ENCODE measurements around the gene LDLR.

Gene LDLR

DNA sequence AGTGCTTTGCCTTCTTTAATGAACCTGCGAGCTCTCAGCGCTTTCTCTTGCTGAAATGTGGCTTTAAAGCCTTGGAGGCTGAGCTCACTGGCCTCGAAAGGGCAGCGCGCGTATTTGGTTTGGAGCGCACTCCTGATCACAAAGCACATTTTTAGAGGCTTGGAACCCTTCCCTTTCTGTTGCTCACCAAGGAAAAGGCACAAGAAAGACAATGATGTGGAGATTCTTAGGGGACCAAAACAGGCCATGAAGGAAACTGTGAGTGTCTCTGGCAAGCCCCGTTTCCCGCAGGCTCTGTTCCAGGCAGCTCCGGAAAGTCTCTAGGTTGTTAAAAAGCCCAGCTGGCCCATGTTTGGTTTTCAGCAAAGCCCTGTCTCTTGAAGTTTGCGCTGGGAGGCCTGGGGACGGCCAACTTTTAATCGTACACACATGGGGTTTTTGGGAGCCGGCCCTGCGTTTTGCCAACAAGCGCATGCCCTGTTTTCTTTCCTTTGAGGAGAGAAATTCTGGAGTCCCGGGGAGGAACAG, 75.7 kb downstream of the LDLR start:
- H3K27ac ChIP-seq (ENCODE audit: low read depth, low read length): no peak overlapping the region

DNA sequence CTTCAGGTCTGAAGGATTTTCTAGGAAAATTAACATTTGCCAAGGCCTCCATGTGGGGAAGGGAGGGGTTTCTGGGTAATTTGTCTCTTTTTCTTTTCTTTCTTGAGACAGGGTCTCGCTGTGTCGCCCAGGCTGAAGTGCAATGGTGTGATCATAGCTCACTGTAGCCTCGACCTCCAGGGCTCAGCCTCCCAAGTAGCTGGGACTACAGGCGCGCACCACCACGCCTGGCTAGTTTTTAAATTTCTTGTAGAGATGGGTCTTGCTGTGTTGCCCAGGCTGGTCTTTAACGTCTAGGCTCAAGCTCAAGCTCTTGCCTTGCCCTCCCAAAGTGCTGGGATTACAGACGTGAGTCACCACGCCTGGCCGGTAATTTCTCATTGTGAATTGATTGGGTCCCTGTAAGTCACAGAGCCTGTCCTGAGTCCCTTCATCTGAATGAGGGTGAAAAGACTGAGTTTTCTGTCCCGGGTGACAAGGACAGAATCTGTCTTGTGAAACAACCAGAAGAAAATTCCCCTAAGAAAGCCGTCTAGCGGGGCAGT, 76.3 kb downstream of the LDLR start:
- no peaks in the 10 kb centered on the region for H3K9me3 ChIP-seq (ENCODE audit: control insufficient read depth, insufficient read depth, low read depth, low read length)
- no peak overlapping the region for H3K27ac ChIP-seq (ENCODE audit: low read depth, low read length)
- H3K4me3 ChIP-seq (ENCODE audit: low read depth, low read length): no peak overlapping the region
- H3K27me3 ChIP-seq (ENCODE audit: control insufficient read depth, insufficient read depth, low read length): no peaks in the 10 kb centered on the region
- H3K9ac ChIP-seq (ENCODE audit: low read length): no peak overlapping the region
- H3K36me3 ChIP-seq (ENCODE audit: control insufficient read depth, insufficient read depth, low read length): peaks cover 42% of the 10 kb centered on the region
- no peaks in the 10 kb centered on the region for H3K4me1 ChIP-seq (ENCODE audit: control insufficient read depth, insufficient read depth, low read length)

More for the DNA sequence above, 75.7 kb downstream of the LDLR start:
- Histone ChIP-seq H3K36me3 (ENCODE audit: control insufficient read depth, insufficient read depth, low read length) (peaks cover 36% of the 10 kb centered on the region), H3K9me3 (ENCODE audit: control insufficient read depth, insufficient read depth, low read depth, low read length) (no peaks in the 10 kb centered on the region), H3K4me3 (ENCODE audit: low read depth, low read length) (no peak overlapping the region), H3K4me1 (ENCODE audit: control insufficient read depth, insufficient read depth, low read length) (no peaks in the 10 kb centered on the region), H3K9ac (ENCODE audit: low read length) (no peak overlapping the region), H3K27me3 (ENCODE audit: control insufficient read depth, insufficient read depth, low read length) (no peaks in the 10 kb centered on the region)

- Histone ChIP-seq H3K9ac (ENCODE audit: low read length) (no peak overlapping the region), H3K36me3 (ENCODE audit: control insufficient read depth, insufficient read depth, low read length) (peaks cover 42% of the 10 kb centered on the region)
Measured at GRCh38 chr19:11166281-11167142, 77.2 kb downstream of the LDLR start.

GRCh38 chr19:11168568-11168967, 79.3 kb downstream of the LDLR start:
- peaks cover 56% of the 10 kb centered on the region for H3K36me3 ChIP-seq (ENCODE audit: control insufficient read depth, insufficient read depth, low read length)

More at GRCh38 chr19:11166281-11167142, 77.2 kb downstream of the LDLR start:
- no peak overlapping the region for H3K4me3 ChIP-seq (ENCODE audit: low read depth, low read length)
- no peaks in the 10 kb centered on the region for H3K4me1 ChIP-seq (ENCODE audit: control insufficient read depth, insufficient read depth, low read length)
- H3K27me3 ChIP-seq (ENCODE audit: control insufficient read depth, insufficient read depth, low read length): no peaks in the 10 kb centered on the region
- no peak overlapping the region for H3K27ac ChIP-seq (ENCODE audit: low read depth, low read length)
- H3K9me3 ChIP-seq (ENCODE audit: control insufficient read depth, insufficient read depth, low read depth, low read length): no peaks in the 10 kb centered on the region

DNA sequence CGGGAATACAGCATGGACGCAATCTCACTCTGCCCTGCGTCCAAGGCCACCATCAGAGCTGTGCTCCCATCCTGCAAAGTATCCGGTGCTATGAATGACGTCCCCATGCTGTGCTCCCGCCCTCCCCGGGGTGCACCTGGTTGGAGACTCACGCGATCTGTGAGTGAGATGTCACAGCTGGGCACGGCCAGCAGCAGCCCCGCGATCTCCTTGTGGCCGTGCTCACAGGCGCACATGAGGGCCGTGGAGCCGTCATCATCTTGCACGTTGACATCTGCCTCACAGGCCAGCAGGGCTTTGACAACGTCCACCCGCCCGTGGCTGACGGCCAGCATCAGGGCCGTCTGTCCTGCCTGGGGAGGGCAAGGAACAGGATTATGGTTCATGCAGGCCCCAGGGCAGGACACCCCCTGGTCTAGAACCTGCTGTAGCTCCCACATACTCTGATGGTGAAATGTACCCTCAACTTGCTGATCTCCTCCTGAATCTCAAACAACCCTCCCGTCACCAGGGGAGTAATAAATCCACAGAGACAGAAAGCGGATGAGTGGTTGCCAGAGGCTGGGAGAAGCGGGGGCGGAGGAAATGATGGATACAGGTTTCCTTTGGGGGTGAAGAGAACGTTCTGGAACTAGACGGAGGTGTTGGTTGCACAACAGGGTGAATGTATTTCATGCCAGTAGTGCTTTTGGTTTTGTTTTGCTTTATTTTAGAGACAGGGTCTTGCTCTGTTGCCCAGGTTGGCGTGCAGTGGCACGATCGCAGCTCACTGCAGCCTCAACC, 80.8 kb downstream of the LDLR start:
- no peaks in the 10 kb centered on the region for H3K9me3 ChIP-seq (ENCODE audit: control insufficient read depth, insufficient read depth, low read depth, low read length)
- no peaks in the 10 kb centered on the region for H3K4me1 ChIP-seq (ENCODE audit: control insufficient read depth, insufficient read depth, low read length)
- H3K4me3 ChIP-seq (ENCODE audit: low read depth, low read length): no peak overlapping the region
- no peak overlapping the region for H3K9ac ChIP-seq (ENCODE audit: low read length)
- no peaks in the 10 kb centered on the region for H3K27me3 ChIP-seq (ENCODE audit: control insufficient read depth, insufficient read depth, low read length)
- no peak overlapping the region for H3K27ac ChIP-seq (ENCODE audit: low read depth, low read length)
- peaks cover 71% of the 10 kb centered on the region for H3K36me3 ChIP-seq (ENCODE audit: control insufficient read depth, insufficient read depth, low read length)

More at GRCh38 chr19:11168568-11168967, 79.3 kb downstream of the LDLR start:
- no peak overlapping the region for H3K4me3 ChIP-seq (ENCODE audit: low read depth, low read length)
- H3K27me3 ChIP-seq (ENCODE audit: control insufficient read depth, insufficient read depth, low read length): no peaks in the 10 kb centered on the region
- H3K27ac ChIP-seq (ENCODE audit: low read depth, low read length): no peak overlapping the region
- H3K9ac ChIP-seq (ENCODE audit: low read length): no peak overlapping the region
- no peaks in the 10 kb centered on the region for H3K4me1 ChIP-seq (ENCODE audit: control insufficient read depth, insufficient read depth, low read length)
- no peaks in the 10 kb centered on the region for H3K9me3 ChIP-seq (ENCODE audit: control insufficient read depth, insufficient read depth, low read depth, low read length)

GRCh38 chr19:11171144-11171543, 81.9 kb downstream of the LDLR start:
- no peak overlapping the region for H3K4me3 ChIP-seq (ENCODE audit: low read depth, low read length)
- H3K27me3 ChIP-seq (ENCODE audit: control insufficient read depth, insufficient read depth, low read length): no peaks in the 10 kb centered on the region
- H3K9me3 ChIP-seq (ENCODE audit: control insufficient read depth, insufficient read depth, low read depth, low read length): no peaks in the 10 kb centered on the region
- no peak overlapping the region for H3K27ac ChIP-seq (ENCODE audit: low read depth, low read length)
- no peaks in the 10 kb centered on the region for H3K4me1 ChIP-seq (ENCODE audit: control insufficient read depth, insufficient read depth, low read length)
- no peak overlapping the region for H3K9ac ChIP-seq (ENCODE audit: low read length)
- H3K36me3 ChIP-seq (ENCODE audit: control insufficient read depth, insufficient read depth, low read length): peaks cover 66% of the 10 kb centered on the region

GRCh38 chr19:11172576-11172975, 83.3 kb downstream of the LDLR start:
- Histone ChIP-seq H3K36me3 (ENCODE audit: control insufficient read depth, insufficient read depth, low read length) (peaks cover 67% of the 10 kb centered on the region), H3K4me1 (ENCODE audit: control insufficient read depth, insufficient read depth, low read length) (no peaks in the 10 kb centered on the region), H3K4me3 (ENCODE audit: low read depth, low read length) (no peak overlapping the region), H3K9me3 (ENCODE audit: control insufficient read depth, insufficient read depth, low read depth, low read length) (no peaks in the 10 kb centered on the region), H3K27ac (ENCODE audit: low read depth, low read length) (no peak overlapping the region), H3K9ac (ENCODE audit: low read length) (no peak overlapping the region), H3K27me3 (ENCODE audit: control insufficient read depth, insufficient read depth, low read length) (no peaks in the 10 kb centered on the region)

DNA sequence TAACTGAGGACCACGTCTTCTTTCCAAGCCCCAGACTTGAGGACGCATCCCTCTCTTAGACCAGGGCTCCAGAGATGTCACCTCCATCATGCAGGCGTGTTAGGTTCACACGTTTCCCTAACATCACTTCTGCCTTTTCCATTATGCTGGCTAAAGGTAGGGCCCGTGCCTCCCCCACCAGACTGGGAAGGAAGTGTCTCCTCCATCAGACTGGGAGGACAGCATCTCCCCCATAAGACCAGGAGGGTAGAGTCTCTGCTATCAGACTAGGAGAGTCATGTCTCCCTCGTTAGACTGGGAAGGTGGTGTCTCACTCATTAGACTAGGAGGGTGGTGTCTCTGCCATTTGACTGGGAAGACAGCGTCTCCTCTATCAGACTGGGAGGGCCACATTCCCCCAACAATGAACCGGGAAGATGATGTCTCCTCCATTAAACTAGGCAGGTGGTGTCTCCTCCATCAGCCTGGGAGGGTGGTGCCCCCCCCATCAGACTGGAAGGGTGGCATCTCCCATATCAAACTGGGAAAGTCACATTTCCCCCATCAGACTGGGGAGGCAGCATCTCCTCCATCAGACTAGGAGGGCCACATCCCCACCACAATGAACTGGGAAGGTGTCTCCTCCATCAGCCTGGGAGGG, 84.4 kb downstream of the LDLR start:
- no peak overlapping the region for H3K4me3 ChIP-seq (ENCODE audit: low read depth, low read length)
- H3K9ac ChIP-seq (ENCODE audit: low read length): no peak overlapping the region
- H3K27me3 ChIP-seq (ENCODE audit: control insufficient read depth, insufficient read depth, low read length): no peaks in the 10 kb centered on the region

DNA sequence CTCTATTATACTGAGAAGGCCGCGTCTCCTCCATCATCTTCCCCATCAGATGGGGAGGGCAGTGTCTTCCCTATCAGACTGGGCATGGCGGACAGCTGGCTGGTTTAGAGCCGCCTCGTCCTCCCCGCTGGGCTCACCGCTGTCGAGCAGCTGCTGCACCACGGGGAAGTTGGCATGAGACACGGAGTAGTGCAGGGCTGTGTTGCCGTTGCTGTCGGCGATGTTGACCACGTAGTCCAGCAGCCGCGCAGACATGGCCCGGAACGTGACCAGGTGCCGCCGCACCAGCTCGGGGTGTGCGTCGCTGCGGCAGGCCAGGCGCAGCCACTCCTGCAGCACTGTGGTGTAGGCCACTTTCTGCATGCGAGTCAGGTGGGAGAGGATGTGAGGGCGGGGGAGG, 85.1 kb downstream of the LDLR start:
- Histone ChIP-seq H3K4me1 (ENCODE audit: control insufficient read depth, insufficient read depth, low read length) (no peaks in the 10 kb centered on the region), H3K36me3 (ENCODE audit: control insufficient read depth, insufficient read depth, low read length) (peaks cover 63% of the 10 kb centered on the region), H3K9ac (ENCODE audit: low read length) (no peak overlapping the region), H3K27ac (ENCODE audit: low read depth, low read length) (no peak overlapping the region), H3K27me3 (ENCODE audit: control insufficient read depth, insufficient read depth, low read length) (no peaks in the 10 kb centered on the region), H3K4me3 (ENCODE audit: low read depth, low read length) (no peak overlapping the region), H3K9me3 (ENCODE audit: control insufficient read depth, insufficient read depth, low read depth, low read length) (no peaks in the 10 kb centered on the region)

More for the DNA sequence above, 84.4 kb downstream of the LDLR start:
- no peaks in the 10 kb centered on the region for H3K9me3 ChIP-seq (ENCODE audit: control insufficient read depth, insufficient read depth, low read depth, low read length)
- H3K4me1 ChIP-seq (ENCODE audit: control insufficient read depth, insufficient read depth, low read length): no peaks in the 10 kb centered on the region
- no peak overlapping the region for H3K27ac ChIP-seq (ENCODE audit: low read depth, low read length)
- peaks cover 66% of the 10 kb centered on the region for H3K36me3 ChIP-seq (ENCODE audit: control insufficient read depth, insufficient read depth, low read length)

- H3K36me3 ChIP-seq (ENCODE audit: control insufficient read depth, insufficient read depth, low read length): peaks cover 57% of the 10 kb centered on the region
- H3K4me1 ChIP-seq (ENCODE audit: control insufficient read depth, insufficient read depth, low read length): peaks cover 4% of the 10 kb centered on the region; the same call in 1 of the 2 replicates
- no peaks in the 10 kb centered on the region for H3K27me3 ChIP-seq (ENCODE audit: control insufficient read depth, insufficient read depth, low read length)
- no peaks in the 10 kb centered on the region for H3K9me3 ChIP-seq (ENCODE audit: control insufficient read depth, insufficient read depth, low read depth, low read length)
- H3K9ac ChIP-seq (ENCODE audit: low read length): no peak overlapping the region
- no peak overlapping the region for H3K4me3 ChIP-seq (ENCODE audit: low read depth, low read length)
- H3K27ac ChIP-seq (ENCODE audit: low read depth, low read length): no peak overlapping the region
Measured at GRCh38 chr19:11175920-11176319, 86.7 kb downstream of the LDLR start.

Data from HUES6 (cell line).